HCT116 (cell line): ENCODE results near the gene CILP2. TPM values are rescaled to one million over a fixed set of nuclear protein-coding genes. Genes with fewer than 3 reads are reported as not detected.

Source experiments
- ATAC-seq: fragments of 200-7000 bp; cut with Tn5 transposase; 2 replicates; pipeline ENCODE4 v1.9.1; 2020; ENCODE audit warnings: mild to moderate bottlenecking, moderate library complexity
- BruUV-seq: library from RNA; stranded (reverse); fragments of 400-500 nt; replicated peaks from 2 replicates; lab custom pipeline; 2021; lab: Mats Ljungman, UMichigan
- CTCF ChIA-PET: fragments of 300-600 bp; sonication (Branson Sonifier 250); formaldehyde crosslinking; loops from one replicate; lab custom pipeline; 2021; ENCODE audit warnings: antibody characterized with exemption; lab: Charles Lee
- POLR2A ChIA-PET: fragments of 300-600, 350-600 bp; sonication (Branson Sonifier 250); formaldehyde crosslinking; loops from one replicate; lab custom pipeline; 2021; ENCODE audit warnings: antibody characterized with exemption; lab: Charles Lee
- RAD21 ChIA-PET, 2 experiments: fragments of 300-600 bp; sonication (Branson Sonifier 250); formaldehyde crosslinking; loops; one replicate each; lab custom pipeline; 2023; ENCODE audit warnings: low total read pairs in 2 of 2; ENCODE audit not compliant: uncharacterized antibody in 2 of 2, unreplicated experiment in 2 of 2, low non-redundant PET in 1 of 2; lab: Charles Lee
- DNase-seq: peaks from one replicate; pipeline ENCODE4 v3.0.0-alpha.2; 2010; ENCODE audit warnings: low read depth, low spot score
- H2AFZ ChIP-seq: fragments of 200-600 bp; shearing (Covaris generic), sonication (generic); 2 replicates; pipeline ENCODE4 v1.6.1; 2017; ENCODE audit warnings: low read depth, mixed run types, mixed read lengths, antibody characterized with exemption, low read length; ENCODE audit not compliant: poor library complexity, severe bottlenecking
- H3K27ac ChIP-seq: 2 replicates; pipeline ENCODE4 v1.5.1; 2012; ENCODE audit warnings: low read depth, low read length
- H3K27me3 ChIP-seq: fragments of 200-600 bp; sonication (generic); 2 replicates; pipeline ENCODE4 v1.6.1; 2016; ENCODE audit warnings: mixed run types, low read length, mixed read lengths; ENCODE audit not compliant: insufficient read depth
- H3K36me3 ChIP-seq, 2 experiments: fragments of 200-500 bp in 1 of 2; fragments of 200-600 bp in 1 of 2; sonication (Bioruptor generic) in 1 of 2; sonication (generic) in 1 of 2; 2 replicates each; pipeline versions ENCODE4 v1.5.1 to v1.6.1; 2014 to 2016; ENCODE audit warnings: low read length in 2 of 2, inconsistent platforms in 1 of 2, mixed read lengths in 1 of 2, mixed run types in 1 of 2; ENCODE audit not compliant: insufficient read depth in 2 of 2, control insufficient read depth in 1 of 2
- H3K4me1 ChIP-seq, 2 experiments: fragments of 200-600 bp in 1 of 2; sonication (generic) in 1 of 2; 2 replicates each; pipeline versions ENCODE4 v1.5.1 to v1.6.1; 2012 to 2017; ENCODE audit warnings: low read length in 2 of 2, inconsistent platforms in 1 of 2, mild to moderate bottlenecking in 1 of 2, mixed read lengths in 1 of 2, mixed run types in 1 of 2, moderate library complexity in 1 of 2; ENCODE audit not compliant: insufficient read depth in 2 of 2, control insufficient read depth in 1 of 2
- H3K4me2 ChIP-seq: fragments of 200-600 bp; sonication (generic); 2 replicates; pipeline ENCODE4 v1.6.1; 2017; ENCODE audit warnings: mixed run types, low read length, mixed read lengths
- H3K4me3 ChIP-seq, 2 experiments: fragments of 200-600 bp in 1 of 2; sonication (generic) in 1 of 2; replicated peaks in 1 of 2; 2 replicates each; pipeline ENCODE4 v1.5.1; 2011 to 2016; ENCODE audit warnings: low read length in 2 of 2, control low read depth in 1 of 2, low read depth in 1 of 2, mild to moderate bottlenecking in 1 of 2, mixed read lengths in 1 of 2, mixed run types in 1 of 2
- H3K79me2 ChIP-seq: fragments of 200-600 bp; sonication (generic); 2 replicates; pipeline ENCODE4 v1.6.1; 2017; ENCODE audit warnings: mild to moderate bottlenecking, mixed run types, low read length, moderate library complexity, mixed read lengths; ENCODE audit not compliant: insufficient read depth
- H3K9ac ChIP-seq: fragments of 200-600 bp; sonication (generic); 2 replicates; pipeline ENCODE4 v1.6.1; 2016; ENCODE audit warnings: low read length, mixed read lengths
- H3K9me2 ChIP-seq: fragments of 200-600 bp; sonication (generic), shearing (Covaris generic); 2 replicates; pipeline ENCODE4 v1.6.1; 2017; ENCODE audit warnings: mixed run types, mild to moderate bottlenecking, moderate library complexity; ENCODE audit not compliant: insufficient read depth
- H3K9me3 ChIP-seq, 2 experiments: fragments of 200-500 bp in 1 of 2; fragments of 200-600 bp in 1 of 2; sonication (Bioruptor generic) in 1 of 2; sonication (generic) in 1 of 2; 2 replicates each; pipeline ENCODE4 v1.6.1; 2014 to 2017; ENCODE audit warnings: low read length in 2 of 2, mixed read lengths in 2 of 2, inconsistent platforms in 1 of 2, low read depth in 1 of 2, mild to moderate bottlenecking in 1 of 2, mixed run types in 1 of 2, moderate library complexity in 1 of 2; ENCODE audit not compliant: control insufficient read depth in 1 of 2, insufficient read depth in 1 of 2
- H4K20me1 ChIP-seq: fragments of 200-600 bp; sonication (generic), shearing (Covaris generic); 2 replicates; pipeline ENCODE4 v1.6.1; 2017; ENCODE audit warnings: mixed run types, mild to moderate bottlenecking, moderate library complexity; ENCODE audit not compliant: insufficient read depth
- CBX3 ChIP-seq: IDR thresholded peaks from 2 replicates; pipeline ENCODE4 v1.6.1; 2012; ENCODE audit warnings: low read depth
- CEBPB ChIP-seq: IDR thresholded peaks from 2 replicates; pipeline ENCODE4 v1.6.1; 2012; ENCODE audit warnings: low read depth
- EZH2phosphoT487 ChIP-seq: fragments of 200-600 bp; IDR thresholded peaks from 2 replicates; pipeline ENCODE4 v1.6.1; 2018; ENCODE audit warnings: antibody characterized with exemption, borderline replicate concordance
- POLR2A ChIP-seq: IDR thresholded peaks from 2 replicates; pipeline ENCODE4 v1.7.0; 2011; ENCODE audit warnings: borderline replicate concordance; ENCODE audit not compliant: insufficient read depth, insufficient read length; ENCODE audit errors: extremely low read depth
- SIN3A ChIP-seq: IDR thresholded peaks from 2 replicates; pipeline ENCODE4 v1.6.1; 2012; ENCODE audit warnings: low read depth
- SP1 ChIP-seq: IDR thresholded peaks from 2 replicates; pipeline ENCODE4 v1.6.1; 2012; ENCODE audit warnings: low read depth
- SRF ChIP-seq: IDR thresholded peaks from 2 replicates; pipeline ENCODE4 v1.6.1; 2012; ENCODE audit warnings: low read depth
- YY1 ChIP-seq: IDR thresholded peaks from 2 replicates; pipeline ENCODE4 v1.6.1; 2011; ENCODE audit warnings: low read length, low read depth, moderate library complexity, mild to moderate bottlenecking; ENCODE audit not compliant: insufficient replicate concordance; ENCODE audit errors: extremely low read depth
- ZNF274 ChIP-seq: fragments of 200-500 bp; sonication (Bioruptor generic); IDR thresholded peaks from 2 replicates; pipeline ENCODE4 v1.6.1; 2014; ENCODE audit warnings: mild to moderate bottlenecking, low read depth, low read length, inconsistent platforms
- intact Hi-C: fragments of 100-400 bp; cut with micrococcal nuclease; formaldehyde crosslinking; loops from 2 replicates; pipeline ENCODE4 v1.10.0; 2022
- total RNA-seq: library from RNA; stranded (reverse); gene quantifications from one replicate; pipeline ENCODE4 v1.2.1, GENCODE V29; 2021; ENCODE audit not compliant: unreplicated experiment
- TF ChIP-seq, protein P1 (sequence below), 3 experiments: fragments of 200-600 bp in 1 of 3; sonication (generic) in 1 of 3; IDR thresholded peaks in 2 of 3; conservative IDR thresholded peaks in 1 of 3; 2 replicates each; pipeline ENCODE4 v1.5.1; 2012 to 2017; ENCODE audit warnings: low read depth in 2 of 3, low read length in 2 of 3, antibody characterized with exemption in 1 of 3, borderline replicate concordance in 1 of 3, control low read depth in 1 of 3, mild to moderate bottlenecking in 1 of 3, mixed read lengths in 1 of 3, mixed run types in 1 of 3, moderate library complexity in 1 of 3; ENCODE audit not compliant: insufficient read depth in 1 of 3
- TF ChIP-seq, protein P2 (sequence below): IDR thresholded peaks from 2 replicates; pipeline ENCODE4 v1.6.1; 2011; ENCODE audit warnings: mild to moderate bottlenecking, low read length, moderate library complexity; ENCODE audit not compliant: insufficient replicate concordance; ENCODE audit errors: extremely low read depth
- TF ChIP-seq, protein P3 (sequence below): IDR thresholded peaks from 2 replicates; pipeline ENCODE4 v1.6.1; 2012

Gene CILP2
- total RNA-seq, 1 experiment from 2014 or later = 13.1 TPM

DNA sequence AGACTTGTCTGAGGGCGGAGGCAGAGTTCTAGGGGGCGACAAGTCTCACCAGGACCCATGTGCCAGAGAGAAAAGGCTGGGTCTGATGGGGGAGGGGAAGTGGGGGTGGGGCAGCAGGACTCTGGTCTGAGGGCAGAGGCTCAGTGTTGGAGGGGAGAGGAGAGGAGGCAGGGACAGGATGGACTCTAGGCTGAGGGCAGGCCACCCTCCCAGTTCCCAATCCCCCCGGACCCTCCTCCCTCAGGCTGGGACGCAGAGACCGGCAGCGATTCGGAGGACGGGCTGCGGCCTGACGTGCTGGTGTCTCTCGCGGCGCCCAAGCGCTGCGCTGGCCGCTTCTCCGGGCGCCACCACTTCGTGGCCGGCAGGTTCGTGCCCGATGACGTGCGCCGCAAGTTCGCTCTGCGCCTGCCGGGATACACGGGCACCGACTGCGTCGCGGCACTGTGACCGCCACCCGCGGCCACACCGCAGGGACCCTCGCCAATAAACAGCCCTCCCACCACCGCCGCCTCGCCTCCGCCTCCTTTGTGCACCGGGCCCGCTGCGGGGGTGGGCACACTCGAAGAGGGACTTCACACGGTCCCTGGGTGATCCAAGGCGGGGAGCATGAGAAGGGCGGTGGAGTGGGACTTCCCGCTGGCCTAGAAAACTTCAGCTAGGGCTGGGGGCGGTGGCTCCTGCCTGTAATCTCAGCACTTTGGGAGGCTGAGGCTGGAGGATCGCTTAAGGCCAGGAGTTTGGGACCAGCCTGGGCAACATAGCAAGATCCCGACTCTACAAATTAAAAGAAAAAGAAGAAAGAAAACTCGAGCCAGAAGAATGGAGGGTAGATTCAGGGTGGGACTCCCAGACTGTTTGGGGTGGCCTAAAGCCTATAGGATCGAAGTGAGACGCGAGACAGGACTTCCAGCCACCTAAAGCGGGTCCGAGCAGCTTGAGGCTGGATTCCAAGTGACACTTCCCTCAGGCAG, 703 bp upstream of the CILP2 start:
- ChIA-PET RAD21 (no interaction called here), POLR2A (no interaction called here), CTCF (no interaction called here)
- H3K27ac ChIP-seq = peak overlapping the region; percentile 51; the same call in 1 of the 2 replicates
- TF ChIP-seq CBX3 = no peak
- TF ChIP-seq CEBPB = no peak
- TF ChIP-seq ZNF274 = no peak
- TF ChIP-seq, protein P1, sequence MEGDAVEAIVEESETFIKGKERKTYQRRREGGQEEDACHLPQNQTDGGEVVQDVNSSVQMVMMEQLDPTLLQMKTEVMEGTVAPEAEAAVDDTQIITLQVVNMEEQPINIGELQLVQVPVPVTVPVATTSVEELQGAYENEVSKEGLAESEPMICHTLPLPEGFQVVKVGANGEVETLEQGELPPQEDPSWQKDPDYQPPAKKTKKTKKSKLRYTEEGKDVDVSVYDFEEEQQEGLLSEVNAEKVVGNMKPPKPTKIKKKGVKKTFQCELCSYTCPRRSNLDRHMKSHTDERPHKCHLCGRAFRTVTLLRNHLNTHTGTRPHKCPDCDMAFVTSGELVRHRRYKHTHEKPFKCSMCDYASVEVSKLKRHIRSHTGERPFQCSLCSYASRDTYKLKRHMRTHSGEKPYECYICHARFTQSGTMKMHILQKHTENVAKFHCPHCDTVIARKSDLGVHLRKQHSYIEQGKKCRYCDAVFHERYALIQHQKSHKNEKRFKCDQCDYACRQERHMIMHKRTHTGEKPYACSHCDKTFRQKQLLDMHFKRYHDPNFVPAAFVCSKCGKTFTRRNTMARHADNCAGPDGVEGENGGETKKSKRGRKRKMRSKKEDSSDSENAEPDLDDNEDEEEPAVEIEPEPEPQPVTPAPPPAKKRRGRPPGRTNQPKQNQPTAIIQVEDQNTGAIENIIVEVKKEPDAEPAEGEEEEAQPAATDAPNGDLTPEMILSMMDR (IDR thresholded peaks at IDR 0.05 in 2 of 3, conservative IDR thresholded peaks at IDR 0.05 in 1 of 3; ENCODE audit: borderline replicate concordance in 1 of 3, insufficient read depth in 1 of 3, low read depth in 2 of 3, low read length in 2 of 3) = no peak
- TF ChIP-seq, protein P2, sequence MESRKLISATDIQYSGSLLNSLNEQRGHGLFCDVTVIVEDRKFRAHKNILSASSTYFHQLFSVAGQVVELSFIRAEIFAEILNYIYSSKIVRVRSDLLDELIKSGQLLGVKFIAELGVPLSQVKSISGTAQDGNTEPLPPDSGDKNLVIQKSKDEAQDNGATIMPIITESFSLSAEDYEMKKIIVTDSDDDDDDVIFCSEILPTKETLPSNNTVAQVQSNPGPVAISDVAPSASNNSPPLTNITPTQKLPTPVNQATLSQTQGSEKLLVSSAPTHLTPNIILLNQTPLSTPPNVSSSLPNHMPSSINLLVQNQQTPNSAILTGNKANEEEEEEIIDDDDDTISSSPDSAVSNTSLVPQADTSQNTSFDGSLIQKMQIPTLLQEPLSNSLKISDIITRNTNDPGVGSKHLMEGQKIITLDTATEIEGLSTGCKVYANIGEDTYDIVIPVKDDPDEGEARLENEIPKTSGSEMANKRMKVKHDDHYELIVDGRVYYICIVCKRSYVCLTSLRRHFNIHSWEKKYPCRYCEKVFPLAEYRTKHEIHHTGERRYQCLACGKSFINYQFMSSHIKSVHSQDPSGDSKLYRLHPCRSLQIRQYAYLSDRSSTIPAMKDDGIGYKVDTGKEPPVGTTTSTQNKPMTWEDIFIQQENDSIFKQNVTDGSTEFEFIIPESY = no peak
- no peak for TF ChIP-seq SP1
- no peak for TF ChIP-seq SIN3A
- TF ChIP-seq SRF = no peak
- TF ChIP-seq, protein P3, sequence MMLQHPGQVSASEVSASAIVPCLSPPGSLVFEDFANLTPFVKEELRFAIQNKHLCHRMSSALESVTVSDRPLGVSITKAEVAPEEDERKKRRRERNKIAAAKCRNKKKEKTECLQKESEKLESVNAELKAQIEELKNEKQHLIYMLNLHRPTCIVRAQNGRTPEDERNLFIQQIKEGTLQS = no peak
- TF ChIP-seq EZH2phosphoT487 = no peak
- TF ChIP-seq POLR2A = no peak
- no peak for TF ChIP-seq YY1
- no peaks in the 10 kb centered on the region for H3K36me3 ChIP-seq
- no peaks in the 10 kb centered on the region for H3K27me3 ChIP-seq
- peak overlapping the region; percentile 80 for H3K4me2 ChIP-seq
- H2AFZ ChIP-seq = no peak overlapping the region
- no peaks in the 10 kb centered on the region for H3K9me3 ChIP-seq
- ATAC-seq = no peak
- no peak for DNase-seq
- H3K4me3 ChIP-seq = peak overlapping the region in 1 of 2 experiments; percentile 59; a peak in 1 of 4 replicates
- H4K20me1 ChIP-seq = no peaks in the 10 kb centered on the region
- intact Hi-C loops = no loop called here
- H3K9ac ChIP-seq = no peak overlapping the region
- no TSS peak for BruUV-seq
- H3K9me2 ChIP-seq = no peaks in the 10 kb centered on the region
- H3K4me1 ChIP-seq = peaks cover 12 to 34% of the 10 kb centered on the region in 2 experiments
- no peaks in the 10 kb centered on the region for H3K79me2 ChIP-seq
